Osteoblast (primary cell): ENCODE data around the gene ANKRD22. TPM values are rescaled to one million over a fixed set of nuclear protein-coding genes. Genes with fewer than 3 reads are reported as not detected.
A peak's percentile ranks its signal among the peaks of the same experiment; 100 is the strongest.

ENCODE experiments used
- DNase-seq: peaks from one replicate; pipeline ENCODE4 v3.0.0; 2011; ENCODE audit warnings: low spot score, mixed read lengths; ENCODE audit not compliant: insufficient read length; ENCODE audit errors: missing footprints
- H2AFZ ChIP-seq: 2 replicates; pipeline ENCODE4 v1.6.0; 2011; ENCODE audit warnings: mild to moderate bottlenecking, low read length
- H3K27ac ChIP-seq: 2 replicates; pipeline ENCODE4 v1.5.1; 2011; ENCODE audit warnings: mild to moderate bottlenecking, low read depth, low read length, moderate library complexity
- H3K27me3 ChIP-seq: 2 replicates; pipeline ENCODE4 v1.6.0; 2012; ENCODE audit warnings: mild to moderate bottlenecking, control low read depth, inconsistent platforms, low read length, moderate library complexity; ENCODE audit not compliant: insufficient read depth
- H3K36me3 ChIP-seq: 2 replicates; pipeline ENCODE4 v1.5.1; 2011; ENCODE audit warnings: mild to moderate bottlenecking, low read length, control low read depth, moderate library complexity; ENCODE audit not compliant: insufficient read depth
- H3K4me1 ChIP-seq: 2 replicates; pipeline ENCODE4 v1.5.1; 2011; ENCODE audit warnings: mild to moderate bottlenecking, low read length, control low read depth, moderate library complexity; ENCODE audit not compliant: insufficient read depth
- H3K4me2 ChIP-seq: 2 replicates; pipeline ENCODE4 v1.6.0; 2011; ENCODE audit warnings: mild to moderate bottlenecking, low read length; ENCODE audit not compliant: insufficient read depth
- H3K4me3 ChIP-seq: fragments of 200-600 bp; sonication (generic); 3 replicates; pipeline ENCODE4 v1.5.1; 2012; ENCODE audit warnings: mild to moderate bottlenecking, low read length, inconsistent platforms; ENCODE audit not compliant: insufficient read depth
- H3K79me2 ChIP-seq: 2 replicates; pipeline ENCODE4 v1.6.0; 2012; ENCODE audit warnings: mild to moderate bottlenecking, low read length, control low read depth, inconsistent platforms; ENCODE audit not compliant: insufficient read depth
- H3K9me3 ChIP-seq: 2 replicates; pipeline ENCODE4 v1.5.1; 2011; ENCODE audit warnings: low read depth, low read length, control low read depth
- H4K20me1 ChIP-seq: 2 replicates; pipeline ENCODE4 v1.6.0; 2012; ENCODE audit warnings: mild to moderate bottlenecking, low read length, control low read depth; ENCODE audit not compliant: insufficient read depth
- total RNA-seq: library from RNA; depleted of rRNA; stranded (reverse); fragments of >200 nt; gene quantifications from 2 replicates; pipeline ENCODE4 v1.2.3, GENCODE V29; 2012
- TF ChIP-seq, protein P1 (sequence below): IDR thresholded peaks from 2 replicates; pipeline ENCODE4 v1.5.1; 2011; ENCODE audit warnings: mild to moderate bottlenecking, low read depth, low read length, moderate library complexity; ENCODE audit errors: extremely low read depth

The ANKRD22 gene
- total RNA-seq, 1 donor, result under 0.01 TPM

DNA sequence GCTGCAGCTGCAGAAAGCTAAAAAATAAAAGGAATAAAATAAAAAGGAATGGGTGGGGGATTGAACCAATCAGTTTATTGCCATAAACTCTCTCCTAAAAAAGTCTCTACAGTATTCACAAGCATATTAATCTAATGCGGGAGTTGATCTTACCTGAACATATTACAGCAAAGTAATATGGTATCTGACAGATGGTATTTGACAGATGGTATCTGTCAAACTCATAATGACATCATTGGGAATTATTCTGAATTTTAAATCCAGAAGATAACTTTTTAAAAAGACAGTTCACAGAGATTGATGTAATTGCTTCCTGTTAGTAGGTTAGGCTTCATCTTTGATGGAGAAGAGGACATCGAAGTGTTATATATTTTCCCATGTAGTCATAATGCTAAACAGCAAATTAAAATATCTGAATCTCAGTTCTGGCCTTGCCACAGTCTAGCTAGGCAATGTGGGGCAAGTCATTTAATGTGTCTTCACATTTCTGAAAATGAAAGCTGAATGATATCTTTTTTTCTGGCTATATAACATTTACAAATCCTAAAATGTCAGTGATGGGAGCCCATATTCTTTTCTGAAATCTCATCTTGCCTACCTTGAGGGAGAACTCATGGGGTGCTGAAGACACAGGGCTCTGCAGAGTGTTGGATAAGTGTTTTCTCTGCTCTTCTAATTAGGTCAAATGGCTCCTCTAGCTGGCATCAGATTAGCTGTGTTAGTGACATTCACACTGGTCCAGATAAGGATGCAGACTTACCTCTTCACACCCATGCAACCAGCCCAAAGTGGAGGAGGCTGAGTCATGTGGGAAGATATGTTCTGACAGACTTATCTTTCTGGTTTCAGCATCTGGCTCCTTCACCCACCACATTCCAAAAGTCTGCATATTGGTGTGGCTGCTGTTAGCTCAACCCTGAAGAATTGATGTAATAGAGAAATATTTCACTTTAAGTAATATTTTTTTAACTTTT is 51.2 kb downstream of the ANKRD22 start:
- Histone ChIP-seq H3K4me2 (no peak overlapping the region), H3K36me3 (no peaks in the 10 kb centered on the region), H3K4me1 (peaks cover 12% of the 10 kb centered on the region), H4K20me1 (no peaks in the 10 kb centered on the region), H2AFZ (no peak overlapping the region), H3K4me3 (no peak overlapping the region), H3K27ac (peak overlapping the region; percentile 15), H3K9me3 (no peaks in the 10 kb centered on the region), H3K79me2 (no peaks in the 10 kb centered on the region), H3K27me3 (no peaks in the 10 kb centered on the region)
- DNase-seq, result no peak
- TF ChIP-seq, protein P1, sequence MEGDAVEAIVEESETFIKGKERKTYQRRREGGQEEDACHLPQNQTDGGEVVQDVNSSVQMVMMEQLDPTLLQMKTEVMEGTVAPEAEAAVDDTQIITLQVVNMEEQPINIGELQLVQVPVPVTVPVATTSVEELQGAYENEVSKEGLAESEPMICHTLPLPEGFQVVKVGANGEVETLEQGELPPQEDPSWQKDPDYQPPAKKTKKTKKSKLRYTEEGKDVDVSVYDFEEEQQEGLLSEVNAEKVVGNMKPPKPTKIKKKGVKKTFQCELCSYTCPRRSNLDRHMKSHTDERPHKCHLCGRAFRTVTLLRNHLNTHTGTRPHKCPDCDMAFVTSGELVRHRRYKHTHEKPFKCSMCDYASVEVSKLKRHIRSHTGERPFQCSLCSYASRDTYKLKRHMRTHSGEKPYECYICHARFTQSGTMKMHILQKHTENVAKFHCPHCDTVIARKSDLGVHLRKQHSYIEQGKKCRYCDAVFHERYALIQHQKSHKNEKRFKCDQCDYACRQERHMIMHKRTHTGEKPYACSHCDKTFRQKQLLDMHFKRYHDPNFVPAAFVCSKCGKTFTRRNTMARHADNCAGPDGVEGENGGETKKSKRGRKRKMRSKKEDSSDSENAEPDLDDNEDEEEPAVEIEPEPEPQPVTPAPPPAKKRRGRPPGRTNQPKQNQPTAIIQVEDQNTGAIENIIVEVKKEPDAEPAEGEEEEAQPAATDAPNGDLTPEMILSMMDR, result no peak

DNA sequence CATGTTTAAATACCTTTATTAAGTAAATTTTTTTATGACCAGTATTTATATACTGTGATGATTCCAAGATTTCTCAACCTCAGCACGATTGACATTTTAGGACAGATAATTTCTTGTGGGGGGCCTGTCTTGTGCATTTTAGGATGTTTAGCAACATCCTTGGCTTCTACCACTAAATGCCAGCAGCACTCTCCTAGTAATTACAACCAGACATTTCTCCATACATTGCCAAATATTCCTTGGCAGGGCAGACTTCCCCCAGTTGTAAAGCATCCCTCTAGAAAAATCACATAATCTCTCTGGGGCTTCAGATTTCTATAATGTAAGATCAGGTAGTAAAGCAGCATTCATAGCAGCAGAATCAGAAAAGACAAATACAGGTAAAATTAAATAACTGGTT is 56.9 kb downstream of the ANKRD22 start:
- Histone ChIP-seq H3K4me2 (no peak overlapping the region), H3K79me2 (no peaks in the 10 kb centered on the region), H3K36me3 (no peaks in the 10 kb centered on the region), H3K4me1 (peaks cover 32% of the 10 kb centered on the region), H3K4me3 (no peak overlapping the region), H3K27me3 (no peaks in the 10 kb centered on the region), H2AFZ (no peak overlapping the region), H3K9me3 (no peaks in the 10 kb centered on the region), H3K27ac (no peak overlapping the region), H4K20me1 (no peaks in the 10 kb centered on the region)
- no peak for DNase-seq
- TF ChIP-seq, protein P1, result no peak

DNA sequence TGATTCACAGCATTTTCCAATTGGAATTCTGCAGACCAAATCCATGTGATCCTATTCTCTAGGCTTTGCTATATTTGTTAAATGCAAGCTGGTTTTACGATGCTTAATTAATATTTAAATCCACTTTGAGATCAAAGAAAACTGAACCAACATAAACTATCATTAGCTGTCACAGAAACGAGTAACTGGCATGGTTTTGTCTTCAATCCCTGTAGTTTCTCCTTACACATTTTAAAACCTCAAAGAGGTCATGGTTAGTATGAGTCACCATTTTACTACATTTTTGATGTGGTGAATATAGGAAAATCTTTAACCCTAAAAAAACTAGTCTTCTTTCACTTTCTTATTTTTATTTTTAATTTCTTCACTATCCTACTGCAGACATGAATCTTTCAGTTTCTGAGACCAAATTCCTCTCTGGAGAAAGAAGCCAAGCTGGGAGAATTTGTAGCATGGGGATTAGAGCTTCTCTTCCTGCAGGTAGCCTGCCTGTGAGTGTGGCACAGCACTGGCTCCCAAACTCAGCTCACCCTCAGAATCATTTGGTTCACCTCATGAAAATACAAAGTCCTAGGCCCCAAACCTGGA is 57.8 kb downstream of the ANKRD22 start:
- no peaks in the 10 kb centered on the region for H3K27me3 ChIP-seq
- no peaks in the 10 kb centered on the region for H3K79me2 ChIP-seq
- H3K9me3 ChIP-seq, result no peaks in the 10 kb centered on the region
- no peak for DNase-seq
- H3K27ac ChIP-seq, result peak overlapping the region; percentile 41
- H3K4me1 ChIP-seq, result peaks cover 32% of the 10 kb centered on the region
- H3K4me2 ChIP-seq, result peak overlapping the region; percentile 65
- H4K20me1 ChIP-seq, result no peaks in the 10 kb centered on the region
- no peak overlapping the region for H3K4me3 ChIP-seq
- no peak overlapping the region for H2AFZ ChIP-seq
- TF ChIP-seq, protein P1, result no peak
- no peaks in the 10 kb centered on the region for H3K36me3 ChIP-seq

DNA sequence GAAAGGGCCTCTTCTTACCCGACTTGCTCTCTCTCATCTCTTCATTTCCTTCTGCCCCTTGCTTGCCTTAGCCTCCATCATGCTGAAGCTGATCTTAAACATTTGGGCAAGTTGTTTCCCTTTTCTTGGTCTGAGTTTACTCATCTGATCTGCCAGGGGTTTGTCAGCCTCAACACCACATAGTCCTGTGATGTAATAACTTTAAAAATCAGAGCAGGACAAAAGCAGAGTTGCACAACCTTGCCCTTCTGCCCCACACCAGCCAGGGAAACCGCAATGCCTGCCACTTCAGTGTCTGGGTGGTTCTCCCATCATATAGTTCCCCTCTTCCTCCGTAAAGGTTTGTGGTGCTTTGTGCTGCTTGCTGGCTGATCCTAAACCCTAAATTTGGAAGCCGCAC is 59.0 kb downstream of the ANKRD22 start:
- H3K4me3 ChIP-seq, result no peak overlapping the region
- H3K9me3 ChIP-seq, result no peaks in the 10 kb centered on the region
- H3K79me2 ChIP-seq, result no peaks in the 10 kb centered on the region
- H3K27ac ChIP-seq, result peak overlapping the region; percentile 51
- H3K27me3 ChIP-seq, result no peaks in the 10 kb centered on the region
- H4K20me1 ChIP-seq, result no peaks in the 10 kb centered on the region
- TF ChIP-seq, protein P1, result no peak
- peak overlapping the region; percentile 49 for H3K4me2 ChIP-seq
- DNase-seq, result no peak
- H3K4me1 ChIP-seq, result peaks cover 32% of the 10 kb centered on the region
- H3K36me3 ChIP-seq, result no peaks in the 10 kb centered on the region
- H2AFZ ChIP-seq, result no peak overlapping the region
